Breast epithelium (tissue), 3 donors: ENCODE measurements around the gene IL11RA.
A peak's percentile ranks its signal among the peaks of the same experiment; 100 is the strongest.

Experiments used
- POLR2A ChIP-seq: fragments of 450-650 bp; IDR thresholded peaks from one replicate; pipeline ENCODE4 v1.6.1; 2016; ENCODE audit warnings: antibody characterized with exemption, mild to moderate bottlenecking, moderate library complexity
- TF ChIP-seq, protein P1 (sequence below), 3 donors: fragments of 450-650 bp; IDR thresholded peaks; one replicate each; pipeline ENCODE4 v1.5.1; 2016 to 2017; ENCODE audit warnings: antibody characterized with exemption in 3 of 3, mild to moderate bottlenecking in 3 of 3, moderate library complexity in 3 of 3

DNA sequence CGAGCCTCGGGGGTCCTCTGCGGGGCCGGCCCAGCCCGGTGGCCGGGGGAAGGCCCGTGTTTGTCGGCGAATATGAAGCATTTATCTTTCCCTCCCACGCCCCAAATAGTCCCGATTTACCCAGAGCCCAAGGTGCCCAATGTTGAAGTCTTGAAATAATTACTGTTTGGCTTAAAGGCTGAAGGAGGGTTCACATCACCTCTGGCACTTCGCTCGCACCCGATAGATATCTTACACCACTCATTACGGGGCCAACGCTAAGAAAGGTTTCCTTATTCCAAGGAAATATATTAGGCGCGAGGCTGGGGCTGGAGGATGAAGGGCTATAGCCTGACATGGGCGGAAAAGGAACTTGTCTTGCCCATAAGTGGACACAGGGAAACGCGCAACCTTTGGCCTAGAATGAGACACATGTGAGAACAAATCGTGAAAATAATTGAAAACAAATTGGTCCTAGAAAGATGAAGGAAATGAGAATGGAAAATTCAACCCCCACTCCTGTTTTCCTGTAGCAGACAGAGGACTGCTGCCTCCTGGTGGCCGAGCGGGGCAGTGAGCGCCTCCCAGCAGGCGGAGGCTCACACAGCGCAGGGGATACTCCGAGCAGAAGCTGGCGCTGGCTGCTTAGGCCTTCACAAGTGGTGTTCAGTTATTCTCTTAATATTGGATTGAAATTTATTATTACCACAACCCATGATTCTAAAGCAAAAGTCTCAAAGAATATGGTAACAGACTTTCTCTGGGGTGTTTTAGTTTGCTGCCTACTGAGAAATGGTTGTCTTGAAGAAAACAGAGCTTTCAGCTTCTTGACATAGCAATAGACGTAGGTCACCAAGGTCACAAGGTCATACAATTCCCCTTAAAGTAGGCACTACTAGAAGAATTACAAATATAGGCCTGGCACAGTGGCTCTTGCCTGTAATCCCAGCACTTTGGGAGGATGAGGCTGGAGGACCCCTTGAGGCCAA lies 50.1 kb downstream of the IL11RA start:
- TF ChIP-seq POLR2A = no peak
- TF ChIP-seq, protein P1, sequence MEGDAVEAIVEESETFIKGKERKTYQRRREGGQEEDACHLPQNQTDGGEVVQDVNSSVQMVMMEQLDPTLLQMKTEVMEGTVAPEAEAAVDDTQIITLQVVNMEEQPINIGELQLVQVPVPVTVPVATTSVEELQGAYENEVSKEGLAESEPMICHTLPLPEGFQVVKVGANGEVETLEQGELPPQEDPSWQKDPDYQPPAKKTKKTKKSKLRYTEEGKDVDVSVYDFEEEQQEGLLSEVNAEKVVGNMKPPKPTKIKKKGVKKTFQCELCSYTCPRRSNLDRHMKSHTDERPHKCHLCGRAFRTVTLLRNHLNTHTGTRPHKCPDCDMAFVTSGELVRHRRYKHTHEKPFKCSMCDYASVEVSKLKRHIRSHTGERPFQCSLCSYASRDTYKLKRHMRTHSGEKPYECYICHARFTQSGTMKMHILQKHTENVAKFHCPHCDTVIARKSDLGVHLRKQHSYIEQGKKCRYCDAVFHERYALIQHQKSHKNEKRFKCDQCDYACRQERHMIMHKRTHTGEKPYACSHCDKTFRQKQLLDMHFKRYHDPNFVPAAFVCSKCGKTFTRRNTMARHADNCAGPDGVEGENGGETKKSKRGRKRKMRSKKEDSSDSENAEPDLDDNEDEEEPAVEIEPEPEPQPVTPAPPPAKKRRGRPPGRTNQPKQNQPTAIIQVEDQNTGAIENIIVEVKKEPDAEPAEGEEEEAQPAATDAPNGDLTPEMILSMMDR (IDR thresholded peaks at IDR 0.05) = peak; percentile 94 to 95 (median 95)
